SK-N-MC (cell line): ENCODE results near the gene FSIP1.

ENCODE experiments used
- EZH2 ChIP-seq: fragments of 200-600 bp; sonication (generic); IDR thresholded peaks from one replicate; pipeline ENCODE4 v1.6.1; 2017; ENCODE audit warnings: antibody characterized with exemption
- FOXP2 ChIP-seq: optimal IDR thresholded peaks from 2 replicates; pipeline ENCODE3; 2011; ENCODE audit warnings: mild to moderate bottlenecking, moderate library complexity; ENCODE audit not compliant: insufficient read depth; ENCODE audit errors: extremely low read length, control extremely low read depth
- POLR2AphosphoS5 ChIP-seq: IDR thresholded peaks from 2 replicates; pipeline ENCODE4 v1.6.1; 2012; ENCODE audit warnings: mild to moderate bottlenecking, low read depth, low read length, borderline replicate concordance

GRCh38 chr15:39781967-39782302, 706 bp downstream of the FSIP1 start:
- TF ChIP-seq POLR2AphosphoS5 (no peak), EZH2 (no peak), FOXP2 (no peak)
